Testis (tissue), 3 donors: ENCODE results near the gene OSBPL5. TPM values are rescaled to one million over a fixed set of nuclear protein-coding genes. Genes with fewer than 3 reads are reported as not detected.

Experiments used
- DNase-seq: peaks from one replicate; pipeline ENCODE4 v3.0.0-alpha.2; 2019
- H3K27ac ChIP-seq, 2 donors: fragments of 200-600 bp; sonication (generic); one replicate each; pipeline ENCODE4 v1.5.1; 2019
- H3K27me3 ChIP-seq: fragments of 200-600 bp; sonication (generic); one replicate; pipeline ENCODE4 v1.5.1; 2019
- H3K36me3 ChIP-seq: fragments of 200-600 bp; sonication (generic); one replicate; pipeline ENCODE4 v1.5.1; 2017; ENCODE audit warnings: low read depth; ENCODE audit errors: missing control alignments
- H3K4me1 ChIP-seq: fragments of 200-600 bp; sonication (generic); one replicate; pipeline ENCODE4 v1.5.1; 2019
- H3K4me3 ChIP-seq, 2 donors: fragments of 200-600 bp; sonication (generic); one replicate each; pipeline ENCODE4 v1.5.1; 2017 to 2019
- H3K9me3 ChIP-seq: fragments of 200-600 bp; sonication (generic); one replicate; pipeline ENCODE4 v1.5.1; 2017
- POLR2A ChIP-seq: fragments of 450-650 bp; IDR thresholded peaks from one replicate; pipeline ENCODE4 v1.6.1; 2017; ENCODE audit warnings: antibody characterized with exemption, mild to moderate bottlenecking, moderate library complexity
- WGBS, 2 donors: methylation state at CpG; one replicate each; pipeline ENCODE4 v1.1.5; 2018; 5-methylcytosine and 5-hydroxymethylcytosine counted together
- intact Hi-C: fragments of 100-400 bp; cut with DNase I; formaldehyde crosslinking; loops from one replicate; pipeline ENCODE4 v1.15.1; 2023; ENCODE audit warnings: low total_unique reads
- polyA plus RNA-seq: library from polyadenylated mRNA; stranded (reverse); fragments of 350-450 nt; fragmentation: Illumina TruSeq; extraction: RNeasy Lipid Tissue Mini Kit (QIAGEN cat#74804); gene quantifications from one replicate; pipeline ENCODE4 v1.2.3, GENCODE V29; 2014; ENCODE audit warnings: low read depth, low replicate concordance; ENCODE audit not compliant: insufficient read depth
- total RNA-seq, 2 donors: library from RNA; depleted of rRNA; stranded (reverse); fragments of >200 nt; gene quantifications; one replicate each; pipeline ENCODE4 v1.2.3, GENCODE V29; 2016
- TF ChIP-seq, protein P1 (sequence below), 3 experiments: fragments of 450-650 bp in 2 of 3; fragments of 200-600 bp in 1 of 3; sonication (generic) in 1 of 3; IDR thresholded peaks; one replicate each; pipeline ENCODE4 v1.5.1; 2016 to 2019; ENCODE audit warnings: antibody characterized with exemption in 3 of 3, mild to moderate bottlenecking in 2 of 3, moderate library complexity in 1 of 3

The OSBPL5 gene
- total and polyA plus RNA-seq, 3 donors from 2014 or later = 8.9 to 18.1 (median 13.2) TPM

- peaks cover 2% of the 10 kb centered on the region for H3K4me1 ChIP-seq
- TF ChIP-seq, protein P1, sequence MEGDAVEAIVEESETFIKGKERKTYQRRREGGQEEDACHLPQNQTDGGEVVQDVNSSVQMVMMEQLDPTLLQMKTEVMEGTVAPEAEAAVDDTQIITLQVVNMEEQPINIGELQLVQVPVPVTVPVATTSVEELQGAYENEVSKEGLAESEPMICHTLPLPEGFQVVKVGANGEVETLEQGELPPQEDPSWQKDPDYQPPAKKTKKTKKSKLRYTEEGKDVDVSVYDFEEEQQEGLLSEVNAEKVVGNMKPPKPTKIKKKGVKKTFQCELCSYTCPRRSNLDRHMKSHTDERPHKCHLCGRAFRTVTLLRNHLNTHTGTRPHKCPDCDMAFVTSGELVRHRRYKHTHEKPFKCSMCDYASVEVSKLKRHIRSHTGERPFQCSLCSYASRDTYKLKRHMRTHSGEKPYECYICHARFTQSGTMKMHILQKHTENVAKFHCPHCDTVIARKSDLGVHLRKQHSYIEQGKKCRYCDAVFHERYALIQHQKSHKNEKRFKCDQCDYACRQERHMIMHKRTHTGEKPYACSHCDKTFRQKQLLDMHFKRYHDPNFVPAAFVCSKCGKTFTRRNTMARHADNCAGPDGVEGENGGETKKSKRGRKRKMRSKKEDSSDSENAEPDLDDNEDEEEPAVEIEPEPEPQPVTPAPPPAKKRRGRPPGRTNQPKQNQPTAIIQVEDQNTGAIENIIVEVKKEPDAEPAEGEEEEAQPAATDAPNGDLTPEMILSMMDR (IDR thresholded peaks at IDR 0.05) = no peak
- no peak for TF ChIP-seq POLR2A
- no peak overlapping the region for H3K4me3 ChIP-seq
- intact Hi-C loops = loop anchor here (10.0 kb wide), 1 partner anchor 112 kb away; the partner anchor contains the start of gene MRGPRG
- no peaks in the 10 kb centered on the region for H3K27me3 ChIP-seq
- H3K9me3 ChIP-seq = no peaks in the 10 kb centered on the region
- 84 to 87% methylated on average over 9 to 11 of the region's 11 CpGs for WGBS, 2 donors
- no peak for DNase-seq
- no peak overlapping the region for H3K27ac ChIP-seq
- H3K36me3 ChIP-seq = no peaks in the 10 kb centered on the region
These were observed 62.0 kb downstream of the OSBPL5 start for GRCh38 chr11:3103076-3103475.

DNA sequence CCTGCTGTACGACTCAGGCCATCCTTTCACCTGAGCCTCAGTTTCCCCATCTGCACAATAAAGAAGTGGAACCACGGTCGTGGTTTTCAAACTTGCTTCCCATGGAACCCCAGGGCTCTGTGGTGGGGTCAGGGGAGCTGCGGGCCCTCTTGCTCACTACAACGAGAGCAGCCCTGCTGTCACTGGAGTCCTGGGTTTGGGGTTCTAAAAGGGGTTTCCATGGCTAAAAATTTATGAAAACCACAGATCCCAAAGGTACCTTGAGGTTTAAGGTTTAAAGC, 62.5 kb downstream of the OSBPL5 start:
- no peak for DNase-seq
- Histone ChIP-seq H3K27me3 (no peaks in the 10 kb centered on the region), H3K4me1 (peaks cover 2% of the 10 kb centered on the region), H3K9me3 (no peaks in the 10 kb centered on the region), H3K4me3 (no peak overlapping the region), H3K36me3 (no peaks in the 10 kb centered on the region), H3K27ac (no peak overlapping the region)
- intact Hi-C loops = loop anchor here (10.0 kb wide), 1 partner anchor 112 kb away; the partner anchor contains the start of gene MRGPRG
- TF ChIP-seq, protein P1 (IDR thresholded peaks at IDR 0.05) = no peak
- TF ChIP-seq POLR2A = no peak
- 95 to 100% methylated on average over 4 to 5 of the region's 5 CpGs for WGBS, 2 donors

DNA sequence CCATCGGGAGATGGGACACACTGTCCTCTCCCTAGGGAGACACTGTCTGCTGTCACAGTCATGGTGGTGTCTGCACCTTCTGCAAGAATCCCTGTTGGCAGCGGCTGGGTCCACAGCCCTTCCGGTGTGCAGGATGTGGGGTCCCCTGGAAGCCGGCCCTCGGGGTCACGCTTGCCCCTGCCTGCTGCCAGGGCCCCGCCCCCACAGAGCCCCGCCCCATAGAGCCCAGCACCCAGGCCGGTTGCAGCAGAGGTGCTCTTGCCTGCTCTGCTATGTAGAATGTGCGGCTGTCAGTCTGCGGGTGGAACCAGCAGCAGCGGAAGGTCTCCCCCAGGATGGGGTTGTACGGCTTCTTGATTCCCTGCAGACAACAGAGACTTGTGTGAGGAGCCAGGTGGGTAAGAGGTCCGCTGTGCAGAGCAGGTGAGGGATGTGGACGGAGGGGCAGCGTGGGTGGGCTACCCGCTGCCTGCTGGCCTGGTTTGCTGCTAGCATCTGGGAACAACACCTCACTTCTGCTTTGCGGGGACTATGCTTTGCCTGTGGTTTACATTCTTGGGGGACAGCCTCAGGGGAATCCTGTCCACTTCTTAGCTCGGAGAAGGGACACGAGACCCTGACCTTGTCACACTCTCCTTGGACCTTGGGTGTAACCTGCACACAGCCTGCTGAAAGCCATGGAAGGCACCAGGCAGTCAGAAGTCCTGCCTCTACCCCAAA, 63.0 kb downstream of the OSBPL5 start:
- TF ChIP-seq POLR2A = no peak
- TF ChIP-seq, protein P1 (IDR thresholded peaks at IDR 0.05) = no peak
- peaks cover 2% of the 10 kb centered on the region for H3K4me1 ChIP-seq
- H3K4me3 ChIP-seq = no peak overlapping the region
- whole genome bisulfite sequencing, 2 donors = 91 to 94% methylated on average over 10 to 19 of the region's 20 CpGs
- no peaks in the 10 kb centered on the region for H3K27me3 ChIP-seq
- H3K27ac ChIP-seq = no peak overlapping the region
- no peak for DNase-seq
- no peaks in the 10 kb centered on the region for H3K36me3 ChIP-seq
- intact Hi-C loops = loop anchor here (10.0 kb wide), 1 partner anchor 113 kb away; the partner anchor contains the start of gene MRGPRG
- no peaks in the 10 kb centered on the region for H3K9me3 ChIP-seq

GRCh38 chr11:3099178-3099577, 65.9 kb downstream of the OSBPL5 start:
- WGBS, 2 donors = 35 to 59% methylated on average over 3 of the region's 3 CpGs

More at GRCh38 chr11:3099178-3099577, 65.9 kb downstream of the OSBPL5 start:
- no peak for DNase-seq
- Histone ChIP-seq H3K4me1 (peaks cover 2% of the 10 kb centered on the region), H3K27ac (no peak overlapping the region), H3K36me3 (no peaks in the 10 kb centered on the region), H3K27me3 (no peaks in the 10 kb centered on the region), H3K4me3 (no peak overlapping the region), H3K9me3 (no peaks in the 10 kb centered on the region)
- TF ChIP-seq, protein P1 (IDR thresholded peaks at IDR 0.05) = no peak
- no peak for TF ChIP-seq POLR2A
- intact Hi-C loops = loop anchor here (10.0 kb wide), 1 partner anchor 56 kb away; no protein-coding TSS in a partner anchor
